B cell (primary cell): Measurements from ENCODE around the gene CHAC1. TPM values are rescaled to one million over a fixed set of nuclear protein-coding genes. Genes with fewer than 3 reads are reported as not detected.

Source experiments
- ATAC-seq: fragments of 200-7000 bp; cut with Tn5 transposase; one replicate; pipeline ENCODE4 v1.10.0; 2021; ENCODE audit warnings: low read depth, mild to moderate bottlenecking, moderate number of reproducible peaks, moderate library complexity
- CTCF ChIA-PET: fragments of 350-600 bp; sonication (Branson Sonifier 250); formaldehyde crosslinking; loops from one replicate; lab custom pipeline; 2021; ENCODE audit warnings: antibody characterized with exemption, inconsistent platforms; lab: Charles Lee
- POLR2A ChIA-PET: fragments of 350-600 bp; sonication (Branson Sonifier 250); formaldehyde crosslinking; loops from one replicate; lab custom pipeline; 2021; ENCODE audit warnings: antibody characterized with exemption; lab: Charles Lee
- DNase-seq: peaks from one replicate; pipeline ENCODE4 v3.0.0; 2013
- H2AFZ ChIP-seq: 2 replicates; pipeline ENCODE4 v1.6.1; 2012; ENCODE audit warnings: mild to moderate bottlenecking, low read depth, low read length; ENCODE audit not compliant: insufficient read depth, poor library complexity, severe bottlenecking
- H3K27ac ChIP-seq, 2 donors: 1 replicate in 1 of 2; 2 replicates in 1 of 2; pipeline ENCODE4 v1.5.1; 2012 to 2013; ENCODE audit warnings: low read length in 2 of 2, mild to moderate bottlenecking in 2 of 2, moderate library complexity in 1 of 2
- H3K27me3 ChIP-seq, 4 experiments: fragments of 200-600 bp in 1 of 4; sonication (generic) in 1 of 4; replicated peaks in 1 of 4; 1 replicate in 2 of 4; 2 replicates in 2 of 4; pipeline versions ENCODE4 v1.6.1 to v1.7.0; 2013 to 2016; ENCODE audit warnings: low read length in 3 of 4, mild to moderate bottlenecking in 2 of 4, mixed read lengths in 1 of 4, moderate library complexity in 1 of 4; ENCODE audit not compliant: insufficient read depth in 4 of 4, control insufficient read depth in 3 of 4; ENCODE audit errors: control extremely low read depth in 1 of 4
- H3K36me3 ChIP-seq, 2 experiments: replicated peaks in 1 of 2; 1 replicate in 1 of 2; 2 replicates in 1 of 2; pipeline versions ENCODE4 v1.6.1 to v1.7.1; 2013; ENCODE audit warnings: low read length in 1 of 2; ENCODE audit not compliant: insufficient read depth in 2 of 2, control insufficient read depth in 1 of 2; ENCODE audit errors: control extremely low read depth in 1 of 2, extremely low read depth in 1 of 2
- H3K4me1 ChIP-seq, 2 donors: fragments of 200-600 bp in 1 of 2; sonication (generic) in 1 of 2; 1 replicate in 1 of 2; 2 replicates in 1 of 2; pipeline versions ENCODE4 v1.5.1 to v1.6.1; 2013 to 2017; ENCODE audit warnings: low read length in 2 of 2; ENCODE audit not compliant: control insufficient read depth in 2 of 2, insufficient read depth in 2 of 2
- H3K4me2 ChIP-seq: replicated peaks from 2 replicates; pipeline ENCODE3; 2012; ENCODE audit warnings: mild to moderate bottlenecking, low read depth, low read length; ENCODE audit not compliant: poor library complexity, severe bottlenecking
- H3K4me3 ChIP-seq, 5 experiments: fragments of 200-600 bp in 1 of 5; sonication (generic) in 1 of 5; 1 replicate in 3 of 5; 2 replicates in 2 of 5; pipeline versions ENCODE4 v1.5.1 to v1.7.0; 2011 to 2016; ENCODE audit warnings: low read length in 4 of 5, mild to moderate bottlenecking in 4 of 5, low read depth in 2 of 5, control low read depth in 1 of 5, moderate library complexity in 1 of 5; ENCODE audit not compliant: insufficient read depth in 1 of 5; ENCODE audit errors: control extremely low read depth in 1 of 5, extremely low read depth in 1 of 5
- H3K79me2 ChIP-seq: fragments of 200-600 bp; sonication (generic); one replicate; pipeline ENCODE4 v1.6.0; 2016; ENCODE audit warnings: low read length; ENCODE audit not compliant: control insufficient read depth, insufficient read depth
- H3K9ac ChIP-seq: fragments of 200-600 bp; sonication (generic); 2 replicates; pipeline ENCODE4 v1.6.1; 2017; ENCODE audit warnings: mild to moderate bottlenecking, low read length, moderate library complexity
- H3K9me3 ChIP-seq, 3 donors: one replicate each; pipeline versions ENCODE4 v1.6.1 to v1.7.1; 2013; ENCODE audit warnings: low read length in 2 of 3; ENCODE audit not compliant: control insufficient read depth in 2 of 3, insufficient read depth in 1 of 3; ENCODE audit errors: control extremely low read depth in 1 of 3
- H4K20me1 ChIP-seq: 2 replicates; pipeline ENCODE4 v1.6.0; 2012; ENCODE audit warnings: mild to moderate bottlenecking, low read length; ENCODE audit not compliant: insufficient read depth, control insufficient read depth, poor library complexity, severe bottlenecking
- H3K27ac Mint-ChIP-seq: one replicate; pipeline ENCODE4 v1.8.0; 2021; ENCODE audit warnings: mixed read lengths
- H3K27me3 Mint-ChIP-seq: one replicate; pipeline ENCODE4 v1.8.0; 2021; ENCODE audit warnings: mixed read lengths
- H3K4me1 Mint-ChIP-seq: one replicate; pipeline ENCODE4 v1.8.0; 2021; ENCODE audit warnings: mixed read lengths
- H3K4me3 Mint-ChIP-seq: one replicate; pipeline ENCODE4 v1.8.0; 2021; ENCODE audit warnings: mixed read lengths
- H3K9me3 Mint-ChIP-seq: one replicate; pipeline ENCODE4 v1.8.0; 2022; ENCODE audit warnings: mixed read lengths; ENCODE audit not compliant: insufficient read depth
- EZH2 ChIP-seq: IDR thresholded peaks from 2 replicates; pipeline ENCODE4 v1.6.1; 2012; ENCODE audit warnings: borderline replicate concordance, low read depth, mild to moderate bottlenecking, moderate library complexity, low read length; ENCODE audit not compliant: insufficient read depth, poor library complexity, severe bottlenecking
- WGBS: methylation state at CpG from one replicate; pipeline ENCODE4 v1.1.5; 2013; ENCODE audit warnings: missing lambda C conversion rate; ENCODE audit not compliant: insufficient coverage; 5-methylcytosine and 5-hydroxymethylcytosine counted together
- intact Hi-C: fragments of 100-400 bp; cut with micrococcal nuclease; formaldehyde crosslinking; loops from one replicate; pipeline ENCODE4 v1.10.0; 2022
- polyA plus RNA-seq: library from polyadenylated mRNA; depleted of rRNA; stranded (reverse); fragments of >200 nt; gene quantifications from 2 replicates; pipeline ENCODE4 v1.2.3, GENCODE V29; 2012
- total RNA-seq, 2 donors: library from RNA; stranded (reverse); fragments of 120-200 nt in 1 of 2; gene quantifications; 1 replicate in 1 of 2; 2 replicates in 1 of 2; pipeline versions ENCODE4 v1.2.3 to v1.2.4, GENCODE V29; 2013 to 2022
- TF ChIP-seq, protein P1 (sequence below): fragments of 200-600 bp; IDR thresholded peaks from one replicate; pipeline ENCODE4 v1.8.0; 2022; ENCODE audit warnings: antibody characterized with exemption, mild to moderate bottlenecking

CHAC1 gene
- total and polyA plus RNA-seq, 2 donors (not counting 1 experiment from before 2014, with no cell fraction given), result 0.81 to 3.6 TPM

DNA sequence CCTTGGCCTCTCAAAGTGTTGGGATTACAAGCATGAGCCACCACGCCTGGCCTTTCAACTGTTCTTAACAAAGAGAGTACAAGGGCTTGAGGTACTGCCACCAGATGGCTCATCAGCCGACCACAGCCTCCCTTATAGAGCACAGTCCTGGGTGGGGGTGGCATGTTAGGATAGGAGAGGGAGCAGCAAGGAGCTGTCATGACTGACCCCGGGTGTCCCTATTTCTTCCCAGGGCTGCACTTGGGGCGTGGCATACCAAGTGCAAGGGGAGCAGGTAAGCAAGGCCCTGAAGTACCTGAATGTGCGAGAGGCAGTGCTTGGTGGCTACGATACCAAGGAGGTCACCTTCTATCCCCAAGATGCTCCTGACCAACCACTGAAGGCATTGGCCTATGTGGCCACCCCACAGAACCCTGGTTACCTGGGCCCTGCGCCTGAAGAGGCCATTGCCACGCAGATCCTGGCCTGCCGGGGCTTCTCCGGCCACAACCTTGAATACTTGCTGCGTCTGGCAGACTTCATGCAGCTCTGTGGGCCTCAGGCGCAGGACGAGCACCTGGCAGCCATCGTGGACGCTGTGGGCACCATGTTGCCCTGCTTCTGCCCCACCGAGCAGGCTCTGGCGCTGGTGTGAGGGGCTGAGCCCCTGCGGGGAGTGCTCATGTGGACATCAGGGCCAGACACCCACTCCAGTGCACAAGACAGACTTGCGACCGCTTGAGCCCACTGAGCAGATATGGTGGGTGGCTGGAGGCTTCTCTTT is 2.1 kb downstream of the CHAC1 start:
- H3K27me3 ChIP-seq, result peaks cover 0 to 4% (median 2%) of the 10 kb centered on the region in 4 experiments
- no peak overlapping the region for H3K9ac ChIP-seq
- H3K4me3 ChIP-seq, result no peak overlapping the region
- H2AFZ ChIP-seq, result no peak overlapping the region
- no peak overlapping the region for H3K27ac ChIP-seq
- Mint-ChIP-seq H3K4me3 (no peak overlapping the region), H3K9me3 (no peaks in the 10 kb centered on the region), H3K27me3 (no peaks in the 10 kb centered on the region), H3K4me1 (peaks cover 26% of the 10 kb centered on the region), H3K27ac (no peak overlapping the region)
- no peaks in the 10 kb centered on the region for H4K20me1 ChIP-seq
- WGBS, result 96% methylated on average over 15 of the region's 20 CpGs
- ATAC-seq (no peak), DNase-seq (peak; percentile 6)
- no peaks in the 10 kb centered on the region for H3K79me2 ChIP-seq
- no peaks in the 10 kb centered on the region for H3K9me3 ChIP-seq
- POLR2A ChIA-PET, result no interaction called here
- H3K4me2 ChIP-seq, result no peak overlapping the region
- no peaks in the 10 kb centered on the region for H3K36me3 ChIP-seq
- CTCF ChIA-PET, result interaction anchor here (2.2 to 4.7 kb wide), 3 partner anchors 14 to 50 kb away, joined by 7 to 49 read pairs (median 19); no protein-coding TSS in a partner anchor
- intact Hi-C loops, result no loop called here
- peaks cover 9 to 22% of the 10 kb centered on the region in 2 donors for H3K4me1 ChIP-seq
- TF ChIP-seq, protein P1, sequence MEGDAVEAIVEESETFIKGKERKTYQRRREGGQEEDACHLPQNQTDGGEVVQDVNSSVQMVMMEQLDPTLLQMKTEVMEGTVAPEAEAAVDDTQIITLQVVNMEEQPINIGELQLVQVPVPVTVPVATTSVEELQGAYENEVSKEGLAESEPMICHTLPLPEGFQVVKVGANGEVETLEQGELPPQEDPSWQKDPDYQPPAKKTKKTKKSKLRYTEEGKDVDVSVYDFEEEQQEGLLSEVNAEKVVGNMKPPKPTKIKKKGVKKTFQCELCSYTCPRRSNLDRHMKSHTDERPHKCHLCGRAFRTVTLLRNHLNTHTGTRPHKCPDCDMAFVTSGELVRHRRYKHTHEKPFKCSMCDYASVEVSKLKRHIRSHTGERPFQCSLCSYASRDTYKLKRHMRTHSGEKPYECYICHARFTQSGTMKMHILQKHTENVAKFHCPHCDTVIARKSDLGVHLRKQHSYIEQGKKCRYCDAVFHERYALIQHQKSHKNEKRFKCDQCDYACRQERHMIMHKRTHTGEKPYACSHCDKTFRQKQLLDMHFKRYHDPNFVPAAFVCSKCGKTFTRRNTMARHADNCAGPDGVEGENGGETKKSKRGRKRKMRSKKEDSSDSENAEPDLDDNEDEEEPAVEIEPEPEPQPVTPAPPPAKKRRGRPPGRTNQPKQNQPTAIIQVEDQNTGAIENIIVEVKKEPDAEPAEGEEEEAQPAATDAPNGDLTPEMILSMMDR, result no peak
- no peak for TF ChIP-seq EZH2

GRCh38 chr15:40955930-40956540 is 2.8 kb downstream of the CHAC1 start:
- Histone ChIP-seq H3K79me2 (no peaks in the 10 kb centered on the region), H3K36me3 (no peaks in the 10 kb centered on the region), H3K27ac (no peak overlapping the region), H3K4me1 (peaks cover 9 to 23% of the 10 kb centered on the region in 2 donors), H3K4me2 (no peak overlapping the region), H2AFZ (no peak overlapping the region), H3K4me3 (no peak overlapping the region), H3K9me3 (no peaks in the 10 kb centered on the region), H3K27me3 (no peaks in the 10 kb centered on the region), H3K9ac (no peak overlapping the region), H4K20me1 (no peaks in the 10 kb centered on the region)
- intact Hi-C loops, result no loop called here
- Mint-ChIP-seq H3K27ac (no peak overlapping the region), H3K4me1 (peaks cover 26% of the 10 kb centered on the region), H3K4me3 (no peak overlapping the region), H3K27me3 (no peaks in the 10 kb centered on the region), H3K9me3 (no peaks in the 10 kb centered on the region)
- TF ChIP-seq, protein P1, result no peak
- no peak for TF ChIP-seq EZH2
- ChIA-PET POLR2A (no interaction called here), CTCF (interaction anchor here (2.2 kb wide), 1 partner anchor 15 kb away, joined by 7 read pairs; no protein-coding TSS in a partner anchor)
- 92% methylated on average over 1 of the region's 3 CpGs for WGBS
- DNase-seq (peak; percentile 2), ATAC-seq (no peak)
